Globus pallidus (tissue), 1 donor: ENCODE measurements around the gene HOXA6.

Experiments
- DNase-seq: peaks from one replicate; pipeline ENCODE4 v3.0.0-alpha.2; 2015; ENCODE audit warnings: low spot score

The HOXA6 gene

GRCh38 chr7:27095897-27096767 is 51.4 kb downstream of the HOXA6 start, which contains the start of gene HOXA1:
HOXA1 (minus strand) TSS chr7:27096000; CDS start chr7:27095912, 88 bp downstream.
- DNase-seq, result peak; percentile 15
